ENCODE measurements around the gene KIAA1191. TPM values are rescaled to one million over a fixed set of nuclear protein-coding genes. Genes with fewer than 3 reads are reported as not detected.

Gene KIAA1191
- total RNA-seq, 2 experiments from 2014 or later = 50.5 to 54.5 TPM

Other genes with a start within 250 kb of the KIAA1191 start
- 10 to 100 TPM; 26.1 to 29.2 TPM for gene SIMC1, start 123.3 kb downstream of the KIAA1191 start, total RNA-seq
- 1 to 10 TPM; 6.5 TPM for gene ARL10, start 3.7 kb upstream of the KIAA1191 start, total RNA-seq
- gene NOP16, start 26.8 kb upstream of the KIAA1191 start, total RNA-seq = 10 to 100 TPM; 24.2 to 24.7 TPM
- gene HIGD2A, start 27.0 kb upstream of the KIAA1191 start, total RNA-seq = 100 to 1,000 TPM; 142 to 147 TPM
- gene CLTB, start 54.8 kb upstream of the KIAA1191 start, total RNA-seq = 10 to 100 TPM; 56.2 to 57.2 TPM
- gene FAF2, start 86.6 kb upstream of the KIAA1191 start, total RNA-seq = 10 to 100 TPM; 36.2 to 38.7 TPM
- gene RNF44, start 175.6 kb upstream of the KIAA1191 start, total RNA-seq = 100 to 1,000 TPM; 142 to 143 TPM
- gene CDHR2, start 187.6 kb upstream of the KIAA1191 start, total RNA-seq = 1 to 10 TPM; 1.6 to 2.3 TPM
- 1 to 10 TPM; 3.7 to 4.2 TPM for gene GPRIN1, start 248.4 kb upstream of the KIAA1191 start, total RNA-seq